Breast epithelium (tissue), 4 donors: ENCODE measurements around the gene TBX15. TPM values are rescaled to one million over a fixed set of nuclear protein-coding genes. Genes with fewer than 3 reads are reported as not detected.

Experiments
- DNase-seq, 2 donors: peaks; one replicate each; pipeline ENCODE4 v3.0.0-alpha.2; 2019; ENCODE audit warnings: low spot score in 2 of 2
- H3K27ac ChIP-seq, 2 donors: fragments of 200-600 bp; sonication (generic) in 1 of 2; one replicate each; pipeline ENCODE4 v1.5.1; 2016 to 2019; ENCODE audit warnings: mild to moderate bottlenecking in 1 of 2
- H3K27me3 ChIP-seq, 2 donors: fragments of 200-600 bp; sonication (generic) in 1 of 2; one replicate each; pipeline versions ENCODE4 v1.5.1 to v1.6.0; 2017 to 2019; ENCODE audit warnings: control low read depth in 1 of 2, mild to moderate bottlenecking in 1 of 2
- H3K36me3 ChIP-seq: fragments of 200-600 bp; one replicate; pipeline ENCODE4 v1.5.1; 2019
- H3K4me1 ChIP-seq, 2 donors: fragments of 200-600 bp; sonication (generic); one replicate each; pipeline ENCODE4 v1.5.1; 2016 to 2019; ENCODE audit warnings: control low read depth in 1 of 2
- H3K4me3 ChIP-seq, 3 donors: fragments of 200-600 bp; sonication (generic); 1 replicate in 2 of 3; 2 replicates in 1 of 3; pipeline ENCODE4 v1.5.1; 2016 to 2019; ENCODE audit warnings: mild to moderate bottlenecking in 3 of 3, moderate library complexity in 2 of 3
- H3K9me3 ChIP-seq, 2 donors: fragments of 200-600 bp; sonication (generic) in 1 of 2; one replicate each; pipeline ENCODE4 v1.5.1; 2016 to 2019; ENCODE audit warnings: control low read depth in 1 of 2
- POLR2A ChIP-seq: fragments of 450-650 bp; IDR thresholded peaks from one replicate; pipeline ENCODE4 v1.6.1; 2016; ENCODE audit warnings: antibody characterized with exemption, mild to moderate bottlenecking, moderate library complexity
- POLR2AphosphoS5 ChIP-seq, 3 donors: sonication (generic); formaldehyde crosslinking; IDR thresholded peaks; one replicate each; pipeline ENCODE4 v1.6.1; 2017; ENCODE audit warnings: antibody characterized with exemption in 3 of 3
- intact Hi-C: fragments of 100-400 bp; cut with DNase I; formaldehyde crosslinking; loops from one replicate; pipeline ENCODE4 v1.15.1; 2023; ENCODE audit warnings: low total_unique reads
- total RNA-seq, 3 donors: library from RNA; depleted of rRNA; stranded (reverse); fragments of >200 nt; gene quantifications; one replicate each; pipeline ENCODE4 v1.1.0, GENCODE V29; 2016
- TF ChIP-seq, protein P1 (sequence below), 3 donors: fragments of 450-650 bp; IDR thresholded peaks; one replicate each; pipeline ENCODE4 v1.5.1; 2016 to 2017; ENCODE audit warnings: antibody characterized with exemption in 3 of 3, mild to moderate bottlenecking in 3 of 3, moderate library complexity in 3 of 3

The TBX15 gene
- total RNA-seq, 3 donors from 2014 or later, result 5.9 to 60.0 (median 34.1) TPM

DNA sequence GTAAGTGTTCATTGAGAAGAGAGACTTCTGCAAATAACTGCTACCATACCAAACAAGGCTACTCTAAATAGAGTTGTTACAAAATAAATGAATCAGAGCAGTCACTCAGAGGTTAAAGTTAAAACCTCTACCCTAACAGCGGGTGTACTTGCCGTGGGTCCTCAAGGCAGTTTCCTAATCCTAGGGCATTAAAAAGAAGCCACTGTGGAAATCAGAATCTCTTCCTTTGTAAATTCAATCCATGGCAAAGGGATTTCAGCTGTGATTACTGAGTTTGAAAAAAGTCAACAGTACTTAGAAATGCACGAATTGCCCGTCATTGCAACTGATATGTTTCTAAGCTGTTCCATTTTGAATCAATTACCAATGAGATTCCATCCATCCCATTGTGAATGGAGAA lies 13.5 kb downstream of the TBX15 start:
- no peaks in the 10 kb centered on the region for H3K36me3 ChIP-seq
- TF ChIP-seq, protein P1, sequence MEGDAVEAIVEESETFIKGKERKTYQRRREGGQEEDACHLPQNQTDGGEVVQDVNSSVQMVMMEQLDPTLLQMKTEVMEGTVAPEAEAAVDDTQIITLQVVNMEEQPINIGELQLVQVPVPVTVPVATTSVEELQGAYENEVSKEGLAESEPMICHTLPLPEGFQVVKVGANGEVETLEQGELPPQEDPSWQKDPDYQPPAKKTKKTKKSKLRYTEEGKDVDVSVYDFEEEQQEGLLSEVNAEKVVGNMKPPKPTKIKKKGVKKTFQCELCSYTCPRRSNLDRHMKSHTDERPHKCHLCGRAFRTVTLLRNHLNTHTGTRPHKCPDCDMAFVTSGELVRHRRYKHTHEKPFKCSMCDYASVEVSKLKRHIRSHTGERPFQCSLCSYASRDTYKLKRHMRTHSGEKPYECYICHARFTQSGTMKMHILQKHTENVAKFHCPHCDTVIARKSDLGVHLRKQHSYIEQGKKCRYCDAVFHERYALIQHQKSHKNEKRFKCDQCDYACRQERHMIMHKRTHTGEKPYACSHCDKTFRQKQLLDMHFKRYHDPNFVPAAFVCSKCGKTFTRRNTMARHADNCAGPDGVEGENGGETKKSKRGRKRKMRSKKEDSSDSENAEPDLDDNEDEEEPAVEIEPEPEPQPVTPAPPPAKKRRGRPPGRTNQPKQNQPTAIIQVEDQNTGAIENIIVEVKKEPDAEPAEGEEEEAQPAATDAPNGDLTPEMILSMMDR (IDR thresholded peaks at IDR 0.05), result no peak
- TF ChIP-seq POLR2A (no peak), POLR2AphosphoS5 (IDR thresholded peaks at IDR 0.05) (no peak)
- H3K4me3 ChIP-seq, result no peak overlapping the region
- DNase-seq, result no peak
- no peaks in the 10 kb centered on the region for H3K4me1 ChIP-seq
- H3K27ac ChIP-seq, result no peak overlapping the region
- H3K9me3 ChIP-seq, result no peaks in the 10 kb centered on the region
- intact Hi-C loops, result no loop called here
- peaks cover 0 to 4% of the 10 kb centered on the region in 2 donors for H3K27me3 ChIP-seq

DNA sequence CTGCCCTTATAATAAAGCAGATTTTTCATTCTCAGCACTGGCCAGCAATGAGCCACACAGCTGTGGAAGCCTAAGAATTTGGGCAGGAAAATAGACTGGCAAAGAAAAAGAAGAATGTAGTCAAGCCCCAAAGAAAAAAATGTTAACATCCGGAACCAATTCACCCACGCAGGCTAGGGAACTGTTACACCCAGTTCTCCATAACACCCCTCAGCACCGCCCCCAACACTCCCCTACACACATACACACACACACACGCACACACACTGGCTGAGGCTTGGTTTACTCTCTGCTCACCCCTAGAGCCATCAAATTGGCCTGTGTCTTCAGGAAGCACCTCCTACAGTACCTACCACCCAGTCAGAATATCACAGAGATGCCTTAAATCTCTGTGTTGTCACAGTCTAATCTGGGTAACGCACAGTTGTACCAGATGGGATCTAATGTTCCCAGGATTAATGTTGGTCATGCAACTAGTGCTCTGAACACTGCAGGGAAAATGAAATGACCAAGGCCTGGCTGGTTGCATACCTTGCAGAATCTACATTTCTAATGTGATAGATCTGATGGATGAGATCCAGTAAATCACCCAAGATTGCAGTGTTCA lies 14.5 kb downstream of the TBX15 start:
- intact Hi-C loops, result no loop called here
- no peaks in the 10 kb centered on the region for H3K27me3 ChIP-seq
- no peak for DNase-seq

DNA sequence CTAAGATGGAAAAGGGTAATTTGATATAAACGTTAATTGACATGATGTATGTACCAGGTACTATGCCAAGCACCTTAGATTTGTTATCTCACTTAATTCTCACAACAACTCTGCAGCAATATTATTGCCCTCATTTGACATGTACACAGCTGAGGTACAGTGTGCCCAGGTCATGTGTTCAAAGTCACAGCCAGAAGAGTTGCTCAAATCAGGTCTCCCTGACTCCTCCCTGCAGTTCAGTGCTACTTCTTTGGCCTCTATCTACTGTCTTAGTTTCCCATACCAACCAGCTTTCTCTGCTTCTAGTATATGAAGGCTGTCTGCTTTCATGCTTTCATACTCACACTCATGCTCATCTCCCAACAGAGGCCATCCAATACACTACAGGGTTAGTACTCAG lies 15.1 kb downstream of the TBX15 start:
- no peak overlapping the region for H3K4me3 ChIP-seq
- no peaks in the 10 kb centered on the region for H3K27me3 ChIP-seq
- intact Hi-C loops, result no loop called here
- H3K36me3 ChIP-seq, result no peaks in the 10 kb centered on the region
- H3K4me1 ChIP-seq, result no peaks in the 10 kb centered on the region
- H3K27ac ChIP-seq, result no peak overlapping the region
- DNase-seq, result no peak
- no peak for TF ChIP-seq POLR2AphosphoS5 (IDR thresholded peaks at IDR 0.05)
- TF ChIP-seq, protein P1 (IDR thresholded peaks at IDR 0.05), result no peak
- no peak for TF ChIP-seq POLR2A
- H3K9me3 ChIP-seq, result no peaks in the 10 kb centered on the region

More for the DNA sequence above, 14.5 kb downstream of the TBX15 start:
- Histone ChIP-seq H3K4me3 (peak overlapping the region in 1 of 3 donors; percentile 11), H3K36me3 (no peaks in the 10 kb centered on the region), H3K27ac (peak overlapping the region in 1 of 2 donors; percentile 55), H3K4me1 (no peaks in the 10 kb centered on the region), H3K9me3 (no peaks in the 10 kb centered on the region)
- TF ChIP-seq, protein P1 (IDR thresholded peaks at IDR 0.05), result no peak
- TF ChIP-seq POLR2AphosphoS5 (IDR thresholded peaks at IDR 0.05), result no peak
- no peak for TF ChIP-seq POLR2A

DNA sequence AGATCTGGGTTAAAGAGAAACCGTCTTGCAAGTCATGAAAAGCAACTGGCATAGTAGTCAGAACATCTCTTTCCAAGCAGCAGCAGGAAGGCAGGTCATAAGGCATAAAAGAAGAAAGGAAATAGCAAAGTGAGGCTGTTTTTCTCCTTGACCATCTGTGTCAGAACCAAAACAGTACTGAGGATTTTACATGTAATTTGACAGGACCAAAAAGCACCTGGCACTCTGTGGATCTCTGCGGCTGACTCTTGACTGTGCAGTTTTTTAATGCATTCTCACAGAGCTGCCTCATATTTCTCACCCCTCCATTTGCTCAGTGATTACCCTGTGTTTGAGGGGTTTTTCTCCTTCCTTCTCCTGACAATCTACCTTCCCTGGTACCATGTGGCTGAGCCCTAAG lies 17.7 kb downstream of the TBX15 start:
- H3K4me3 ChIP-seq, result no peak overlapping the region
- no peaks in the 10 kb centered on the region for H3K27me3 ChIP-seq
- H3K4me1 ChIP-seq, result no peaks in the 10 kb centered on the region
- TF ChIP-seq, protein P1 (IDR thresholded peaks at IDR 0.05), result no peak
- TF ChIP-seq POLR2AphosphoS5 (IDR thresholded peaks at IDR 0.05), result no peak
- no peak for TF ChIP-seq POLR2A
- DNase-seq, result no peak
- intact Hi-C loops, result no loop called here
- no peaks in the 10 kb centered on the region for H3K9me3 ChIP-seq
- peak overlapping the region in 1 of 2 donors; percentile 32 for H3K27ac ChIP-seq
- no peaks in the 10 kb centered on the region for H3K36me3 ChIP-seq

DNA sequence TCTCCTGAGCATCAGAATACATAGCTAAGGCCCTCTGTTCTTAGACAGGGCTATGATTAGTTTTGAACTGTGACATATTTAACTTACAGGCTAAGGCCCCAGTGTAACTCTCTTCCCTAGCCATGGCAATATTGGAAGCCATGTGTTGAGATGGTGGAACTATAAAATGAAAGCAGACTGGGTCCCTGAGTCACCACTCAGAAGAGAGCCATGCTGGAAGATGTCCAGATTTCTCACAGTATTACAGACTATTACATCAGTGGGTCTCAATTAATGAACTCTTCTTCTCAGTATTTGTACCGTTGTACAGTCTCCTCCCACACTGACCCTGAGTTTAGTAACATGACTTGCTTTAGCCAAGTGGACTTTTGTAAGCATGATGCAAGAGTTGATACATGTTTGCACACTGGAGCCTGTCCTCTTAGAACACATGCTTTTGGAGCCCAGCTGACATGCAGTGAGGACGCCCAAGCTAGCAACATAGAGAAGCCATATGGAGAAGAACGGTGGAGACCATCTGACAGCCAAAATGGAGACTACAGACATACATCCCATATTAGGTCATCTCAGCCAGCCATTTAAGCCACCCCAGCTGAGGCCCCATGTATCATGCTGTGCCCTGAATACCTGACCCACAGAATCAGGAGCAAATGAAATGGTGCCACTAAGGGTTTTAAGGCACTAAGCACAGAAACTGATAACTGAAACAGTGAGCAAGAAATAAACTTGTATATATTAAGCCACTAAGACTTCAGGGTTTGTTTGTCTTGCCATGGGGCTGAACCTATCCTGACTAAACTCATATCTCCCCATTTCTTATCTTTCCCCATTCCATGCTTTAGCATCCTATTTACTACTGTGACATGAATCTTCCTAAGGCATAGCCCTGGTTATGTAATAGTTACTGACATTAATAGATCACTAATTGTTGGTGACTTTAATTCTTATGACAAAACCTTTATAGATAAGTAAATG lies 24.4 kb downstream of the TBX15 start:
- Histone ChIP-seq H3K27me3 (no peaks in the 10 kb centered on the region), H3K4me1 (no peaks in the 10 kb centered on the region), H3K4me3 (no peak overlapping the region), H3K36me3 (no peaks in the 10 kb centered on the region), H3K9me3 (no peaks in the 10 kb centered on the region), H3K27ac (peak overlapping the region; percentile 10 to 55)
- intact Hi-C loops, result no loop called here
- TF ChIP-seq POLR2AphosphoS5 (IDR thresholded peaks at IDR 0.05) (peak; percentile 60 to 93 (median 88)), POLR2A (no peak)
- TF ChIP-seq, protein P1 (IDR thresholded peaks at IDR 0.05), result no peak
- DNase-seq, result no peak
